ENCODE measurements around the gene IGIP.
A peak's percentile ranks its signal among the peaks of the same experiment; 100 is the strongest.

IGIP gene

DNA sequence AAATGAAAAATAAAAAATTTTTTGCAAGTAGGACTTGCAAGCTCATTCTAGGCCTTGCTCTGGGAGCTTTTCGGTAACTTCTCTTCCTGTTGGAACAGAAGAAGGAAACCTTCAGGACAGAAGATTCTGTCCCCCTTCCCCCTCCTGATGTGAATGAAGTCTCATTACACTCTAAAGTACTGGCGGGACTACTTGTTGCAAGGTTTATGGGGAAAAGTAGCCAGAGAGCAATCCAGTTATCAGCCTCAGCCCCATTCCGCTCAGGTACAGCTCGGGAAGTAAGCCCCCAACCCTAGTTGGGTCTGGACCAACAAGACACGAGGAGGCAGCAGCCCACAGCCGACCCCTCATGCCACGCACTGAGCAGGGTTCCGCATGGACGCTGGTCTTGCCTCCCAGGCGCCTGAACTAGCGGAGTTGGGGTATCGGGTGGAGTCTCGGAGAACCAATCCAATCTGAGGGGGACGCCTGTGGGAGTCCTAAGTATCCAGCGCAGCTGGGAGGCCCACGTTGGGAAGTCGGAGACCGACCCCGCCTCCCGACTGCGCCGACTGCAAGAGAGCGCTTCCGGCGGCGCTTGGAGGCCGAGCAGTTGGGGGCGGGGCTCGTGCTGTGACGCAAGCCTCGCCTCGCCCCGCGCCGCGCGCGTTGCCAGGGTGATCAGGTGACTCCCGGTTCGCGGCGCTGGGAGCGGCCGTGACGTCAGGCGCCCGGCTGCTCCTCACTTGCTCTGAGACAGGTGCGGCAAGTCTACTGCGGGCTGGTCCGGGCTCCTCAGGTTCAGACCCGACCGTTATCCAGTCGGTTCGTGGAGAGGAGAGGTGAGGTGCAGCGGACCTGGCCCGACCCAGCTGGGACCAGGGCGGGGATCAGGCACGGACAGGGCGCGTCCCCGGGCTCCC is 49.0 kb downstream of the IGIP start, which contains the start of gene CYSTM1:
TSS of gene CYSTM1 (plus strand) at position 724 of the 902 bp plus-strand sequence. CDS start 19,278 bp downstream, outside the sequence.
- no peaks in the 10 kb centered on the region for H3K79me2 ChIP-seq (ENCODE audit: control insufficient read depth, insufficient read depth, low read length)
- H2BK5ac ChIP-seq (ENCODE audit: low read length), result peak within 1 kb of the TSS; percentile 57
- H3K4ac ChIP-seq (ENCODE audit: low read depth, low read length), result no peak within 1 kb of the TSS
- peak within 1 kb of the TSS; percentile 71 for H3K27ac ChIP-seq (ENCODE audit: low read depth, low read length)
- H3K4me2 ChIP-seq (ENCODE audit: low read length), result peak within 1 kb of the TSS; percentile 78
- peak; percentile 98 for DNase-seq
- no peak within 1 kb of the TSS for H3K23ac ChIP-seq (ENCODE audit: low read length)
- peak within 1 kb of the TSS; percentile 90 for H3K56ac ChIP-seq (ENCODE audit: low read length)
- no peak within 1 kb of the TSS for H4K8ac ChIP-seq (ENCODE audit: low read depth, low read length)
- peak within 1 kb of the TSS; percentile 75 for H3K9ac ChIP-seq (ENCODE audit: low read length)
- H2BK120ac ChIP-seq (ENCODE audit: low read depth, low read length), result no peak within 1 kb of the TSS
- peaks cover 3% of the 10 kb centered on the region for H3K79me1 ChIP-seq (ENCODE audit: low read length)
- H2AK5ac ChIP-seq (ENCODE audit: low read length), result no peak within 1 kb of the TSS
- peak within 1 kb of the TSS; percentile 81 for H4K5ac ChIP-seq (ENCODE audit: low read length)
- peaks cover 3% of the 10 kb centered on the region for H3K4me1 ChIP-seq (ENCODE audit: control insufficient read depth, low read depth, low read length)
- peak within 1 kb of the TSS; percentile 68 for H3K4me3 ChIP-seq (ENCODE audit: low read length)
- H3K36me3 ChIP-seq (ENCODE audit: control insufficient read depth, insufficient read depth, low read length), result no peaks in the 10 kb centered on the region
- peak within 1 kb of the TSS; percentile 69 for H3K18ac ChIP-seq (ENCODE audit: low read length)
- H3K27me3 ChIP-seq (ENCODE audit: insufficient read depth, low read length, poor library complexity), result no peaks in the 10 kb centered on the region
- no CpG with 5 or more reads among the region's 61 CpGs for WGBS (ENCODE audit: extremely low coverage, insufficient coverage, low lambda C conversion rate)
- no peak within 1 kb of the TSS for H2BK15ac ChIP-seq (replicated peaks; ENCODE audit: low read depth)

DNA sequence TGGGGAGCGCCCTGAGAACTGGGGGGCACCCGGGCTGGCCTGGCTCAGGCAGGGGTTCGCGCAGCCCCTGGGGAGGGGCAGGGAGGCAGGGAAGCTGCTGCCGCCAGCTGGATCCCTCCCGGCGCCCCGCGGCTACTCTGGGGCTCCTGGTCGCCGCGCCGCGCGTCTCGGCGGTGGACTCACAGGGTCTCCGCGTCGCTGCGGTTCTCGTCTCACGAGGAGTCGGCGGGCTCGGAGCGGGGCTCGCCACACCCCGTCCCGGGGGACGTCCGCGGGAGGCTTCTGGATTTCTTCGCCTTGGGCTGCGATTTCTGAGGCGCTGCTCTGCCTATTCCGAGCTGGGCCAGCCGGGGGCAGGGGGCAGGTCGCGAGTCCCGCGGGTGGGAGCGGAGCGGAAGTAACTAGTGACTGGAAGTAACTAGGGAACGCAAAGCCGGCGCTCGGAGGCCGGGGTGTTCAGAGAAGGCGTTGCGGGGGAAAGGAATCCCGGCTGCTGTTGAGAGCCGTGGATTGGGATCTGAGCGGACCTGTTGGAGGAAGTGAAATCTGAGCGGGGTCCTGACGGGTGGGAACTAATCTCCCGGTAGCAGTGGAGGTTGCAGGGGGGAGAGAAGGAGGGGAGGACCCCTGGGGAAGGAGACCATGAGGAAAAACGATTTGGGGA is 49.8 kb downstream of the IGIP start:
- H3K27ac ChIP-seq (ENCODE audit: low read depth, low read length), result peak overlapping the region; percentile 71
- peak; percentile 84 for DNase-seq
- peak overlapping the region; percentile 75 for H3K9ac ChIP-seq (ENCODE audit: low read length)
- H2BK5ac ChIP-seq (ENCODE audit: low read length), result no peak overlapping the region
- no peak overlapping the region for H2BK15ac ChIP-seq (replicated peaks; ENCODE audit: low read depth)
- H3K27me3 ChIP-seq (ENCODE audit: insufficient read depth, low read length, poor library complexity), result no peaks in the 10 kb centered on the region
- no peak overlapping the region for H3K4ac ChIP-seq (ENCODE audit: low read depth, low read length)
- H3K56ac ChIP-seq (ENCODE audit: low read length), result peak overlapping the region; percentile 86
- H3K36me3 ChIP-seq (ENCODE audit: control insufficient read depth, insufficient read depth, low read length), result no peaks in the 10 kb centered on the region
- WGBS (ENCODE audit: extremely low coverage, insufficient coverage, low lambda C conversion rate), result no CpG with 5 or more reads among the region's 58 CpGs
- H3K23ac ChIP-seq (ENCODE audit: low read length), result no peak overlapping the region
- H3K4me2 ChIP-seq (ENCODE audit: low read length), result peak overlapping the region; percentile 78
- peaks cover 3% of the 10 kb centered on the region for H3K4me1 ChIP-seq (ENCODE audit: control insufficient read depth, low read depth, low read length)
- peak overlapping the region; percentile 81 for H4K5ac ChIP-seq (ENCODE audit: low read length)
- H2BK120ac ChIP-seq (ENCODE audit: low read depth, low read length), result no peak overlapping the region
- peak overlapping the region; percentile 69 for H3K18ac ChIP-seq (ENCODE audit: low read length)
- H3K4me3 ChIP-seq (ENCODE audit: low read length), result peak overlapping the region; percentile 68
- H3K79me2 ChIP-seq (ENCODE audit: control insufficient read depth, insufficient read depth, low read length), result no peaks in the 10 kb centered on the region
- no peak overlapping the region for H2AK5ac ChIP-seq (ENCODE audit: low read length)
- H3K79me1 ChIP-seq (ENCODE audit: low read length), result peaks cover 3% of the 10 kb centered on the region
- H4K8ac ChIP-seq (ENCODE audit: low read depth, low read length), result no peak overlapping the region

DNA sequence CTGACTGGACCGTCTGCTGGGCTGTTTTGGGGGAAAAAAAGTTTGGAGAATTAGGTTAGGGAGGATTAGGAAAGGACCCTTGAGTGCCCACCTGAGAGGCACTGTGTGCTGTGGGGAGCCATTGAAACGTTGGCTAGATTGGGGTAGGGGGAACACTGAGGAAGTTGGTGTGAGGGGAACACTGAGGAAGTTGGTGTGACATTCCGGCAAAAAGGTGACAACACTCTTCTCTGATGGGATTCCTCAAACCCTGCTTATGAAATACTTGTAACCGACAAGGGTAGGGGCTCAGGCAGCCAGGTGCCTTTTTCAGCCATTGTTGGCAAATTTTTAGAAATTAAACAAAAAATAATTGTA is 50.3 kb downstream of the IGIP start:
- Histone ChIP-seq H2BK15ac (replicated peaks; ENCODE audit: low read depth) (no peak overlapping the region), H3K27me3 (ENCODE audit: insufficient read depth, low read length, poor library complexity) (no peaks in the 10 kb centered on the region), H3K4me3 (ENCODE audit: low read length) (peak overlapping the region; percentile 68), H3K79me2 (ENCODE audit: control insufficient read depth, insufficient read depth, low read length) (no peaks in the 10 kb centered on the region), H4K5ac (ENCODE audit: low read length) (peak overlapping the region; percentile 81), H3K56ac (ENCODE audit: low read length) (peak overlapping the region; percentile 86), H2BK120ac (ENCODE audit: low read depth, low read length) (no peak overlapping the region), H3K4me2 (ENCODE audit: low read length) (peak overlapping the region; percentile 78), H3K18ac (ENCODE audit: low read length) (peak overlapping the region; percentile 69), H4K8ac (ENCODE audit: low read depth, low read length) (no peak overlapping the region), H3K4me1 (ENCODE audit: control insufficient read depth, low read depth, low read length) (peaks cover 3% of the 10 kb centered on the region), H3K79me1 (ENCODE audit: low read length) (peaks cover 3% of the 10 kb centered on the region), H3K36me3 (ENCODE audit: control insufficient read depth, insufficient read depth, low read length) (no peaks in the 10 kb centered on the region), H3K9ac (ENCODE audit: low read length) (peak overlapping the region; percentile 75), H3K23ac (ENCODE audit: low read length) (no peak overlapping the region), H2BK5ac (ENCODE audit: low read length) (peak overlapping the region; percentile 57), H3K27ac (ENCODE audit: low read depth, low read length) (peak overlapping the region; percentile 71), H2AK5ac (ENCODE audit: low read length) (no peak overlapping the region), H3K4ac (ENCODE audit: low read depth, low read length) (no peak overlapping the region)
- DNase-seq, result peak; percentile 72
- WGBS (ENCODE audit: extremely low coverage, insufficient coverage, low lambda C conversion rate), result no CpG with 5 or more reads among the region's 4 CpGs

DNA sequence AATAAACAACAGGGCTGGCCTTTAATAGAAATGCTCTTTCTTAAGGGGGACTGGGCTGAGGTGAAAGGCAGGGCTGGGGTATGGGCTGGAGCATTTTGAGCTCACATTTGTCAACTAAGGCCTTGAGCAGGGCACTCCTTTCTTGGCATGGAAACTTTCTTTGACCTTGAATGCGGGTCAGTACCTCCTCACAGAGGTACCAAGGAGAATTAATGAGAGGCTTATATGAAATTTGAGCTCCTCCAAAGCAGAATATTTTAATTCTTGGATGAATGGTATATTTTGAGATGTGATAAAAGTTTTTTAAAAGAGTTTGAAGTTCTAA is 52.3 kb downstream of the IGIP start:
- Histone ChIP-seq H3K27me3 (ENCODE audit: insufficient read depth, low read length, poor library complexity) (no peaks in the 10 kb centered on the region), H3K79me1 (ENCODE audit: low read length) (peaks cover 3% of the 10 kb centered on the region), H4K8ac (ENCODE audit: low read depth, low read length) (no peak overlapping the region), H4K5ac (ENCODE audit: low read length) (no peak overlapping the region), H3K18ac (ENCODE audit: low read length) (no peak overlapping the region), H3K4ac (ENCODE audit: low read depth, low read length) (no peak overlapping the region), H3K27ac (ENCODE audit: low read depth, low read length) (no peak overlapping the region), H3K79me2 (ENCODE audit: control insufficient read depth, insufficient read depth, low read length) (no peaks in the 10 kb centered on the region), H2AK5ac (ENCODE audit: low read length) (no peak overlapping the region), H2BK15ac (replicated peaks; ENCODE audit: low read depth) (no peak overlapping the region), H3K56ac (ENCODE audit: low read length) (no peak overlapping the region), H3K4me2 (ENCODE audit: low read length) (no peak overlapping the region), H3K23ac (ENCODE audit: low read length) (no peak overlapping the region), H2BK5ac (ENCODE audit: low read length) (no peak overlapping the region), H3K9ac (ENCODE audit: low read length) (no peak overlapping the region), H3K4me1 (ENCODE audit: control insufficient read depth, low read depth, low read length) (peaks cover 3% of the 10 kb centered on the region), H3K36me3 (ENCODE audit: control insufficient read depth, insufficient read depth, low read length) (no peaks in the 10 kb centered on the region), H2BK120ac (ENCODE audit: low read depth, low read length) (no peak overlapping the region), H3K4me3 (ENCODE audit: low read length) (no peak overlapping the region)
- DNase-seq, result no peak
- WGBS (ENCODE audit: extremely low coverage, insufficient coverage, low lambda C conversion rate), result no CpG with 5 or more reads among the region's 1 CpG

DNA sequence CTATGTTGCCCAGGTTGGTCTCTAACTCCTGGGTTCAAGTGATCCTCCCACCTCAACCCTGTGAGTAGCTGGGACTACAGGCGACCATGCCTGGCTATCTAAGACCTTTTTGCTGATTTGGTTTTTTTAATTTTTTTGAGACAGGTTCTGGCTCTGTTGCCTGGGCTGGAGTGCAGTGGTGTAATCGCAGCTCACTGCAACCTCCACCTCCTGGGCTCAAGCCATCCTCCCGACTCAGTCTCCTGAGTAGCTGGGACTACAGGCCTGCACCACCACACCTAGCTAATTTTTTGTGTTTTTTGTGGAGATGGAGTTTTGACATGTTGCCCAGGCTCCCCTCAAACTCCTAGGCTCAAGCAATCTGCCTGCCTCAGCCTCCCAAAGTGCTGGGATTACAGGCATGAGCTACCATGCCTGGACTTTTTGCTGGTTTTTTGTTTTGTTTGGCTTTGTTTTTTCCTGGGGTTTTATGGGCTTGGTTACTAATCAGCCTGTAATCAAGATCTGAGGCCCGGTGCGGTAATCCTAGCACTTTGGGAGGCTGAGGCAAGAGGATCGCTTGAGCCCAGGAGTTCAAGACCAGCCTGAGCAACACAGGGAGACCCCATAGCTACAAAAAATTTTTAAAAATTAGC is 52.9 kb downstream of the IGIP start:
- H3K56ac ChIP-seq (ENCODE audit: low read length), result no peak overlapping the region
- no peak overlapping the region for H3K4ac ChIP-seq (ENCODE audit: low read depth, low read length)
- no peak overlapping the region for H3K18ac ChIP-seq (ENCODE audit: low read length)
- no peaks in the 10 kb centered on the region for H3K36me3 ChIP-seq (ENCODE audit: control insufficient read depth, insufficient read depth, low read length)
- no peak overlapping the region for H4K5ac ChIP-seq (ENCODE audit: low read length)
- no peak overlapping the region for H2BK15ac ChIP-seq (replicated peaks; ENCODE audit: low read depth)
- no peak overlapping the region for H2BK5ac ChIP-seq (ENCODE audit: low read length)
- no CpG with 5 or more reads among the region's 6 CpGs for WGBS (ENCODE audit: extremely low coverage, insufficient coverage, low lambda C conversion rate)
- no peak overlapping the region for H2AK5ac ChIP-seq (ENCODE audit: low read length)
- no peak for DNase-seq
- H3K79me1 ChIP-seq (ENCODE audit: low read length), result peaks cover 6% of the 10 kb centered on the region
- no peaks in the 10 kb centered on the region for H3K79me2 ChIP-seq (ENCODE audit: control insufficient read depth, insufficient read depth, low read length)
- H2BK120ac ChIP-seq (ENCODE audit: low read depth, low read length), result no peak overlapping the region
- H3K27me3 ChIP-seq (ENCODE audit: insufficient read depth, low read length, poor library complexity), result no peaks in the 10 kb centered on the region
- H3K9ac ChIP-seq (ENCODE audit: low read length), result no peak overlapping the region
- H3K27ac ChIP-seq (ENCODE audit: low read depth, low read length), result no peak overlapping the region
- no peak overlapping the region for H4K8ac ChIP-seq (ENCODE audit: low read depth, low read length)
- no peak overlapping the region for H3K23ac ChIP-seq (ENCODE audit: low read length)
- peaks cover 7% of the 10 kb centered on the region for H3K4me1 ChIP-seq (ENCODE audit: control insufficient read depth, low read depth, low read length)
- no peak overlapping the region for H3K4me2 ChIP-seq (ENCODE audit: low read length)
- H3K4me3 ChIP-seq (ENCODE audit: low read length), result no peak overlapping the region
